Mammary epithelial cell (primary cell): ENCODE data around the gene MFN2.

ENCODE experiments used
- EZH2 ChIP-seq: IDR thresholded peaks from 2 replicates; pipeline ENCODE4 v1.6.1; 2012; ENCODE audit warnings: low read length, inconsistent platforms, borderline replicate concordance
- TF ChIP-seq, protein P1 (sequence below), 2 donors: IDR thresholded peaks in 1 of 2; conservative IDR thresholded peaks in 1 of 2; 2 replicates each; pipeline ENCODE4 v1.5.1; 2011 to 2012; ENCODE audit warnings: inconsistent platforms in 2 of 2, low read length in 2 of 2, mild to moderate bottlenecking in 2 of 2, control low read depth in 1 of 2, low read depth in 1 of 2; ENCODE audit not compliant: insufficient read depth in 1 of 2; ENCODE audit errors: extremely low read depth in 1 of 2

DNA sequence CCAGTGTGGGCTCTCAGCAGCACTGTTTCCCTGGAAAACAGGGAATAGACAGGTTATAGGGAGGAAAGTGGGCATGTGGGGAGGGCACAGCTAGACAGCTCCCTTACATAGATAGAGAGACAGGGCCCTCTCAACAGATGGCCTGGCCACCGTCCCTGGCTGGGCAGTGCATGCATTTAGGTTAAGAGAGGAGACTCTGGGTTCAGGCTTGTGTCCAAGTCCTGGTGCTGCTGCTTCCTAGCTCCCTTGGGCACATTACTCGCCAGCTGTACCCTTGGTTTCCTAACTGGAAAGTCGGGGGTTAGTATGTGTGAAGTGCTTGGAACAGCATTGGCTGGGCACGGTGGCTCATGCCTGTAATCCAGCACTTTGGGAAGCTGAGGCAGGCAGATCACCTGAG lies 36.6 kb upstream of the MFN2 start:
- TF ChIP-seq, protein P1, sequence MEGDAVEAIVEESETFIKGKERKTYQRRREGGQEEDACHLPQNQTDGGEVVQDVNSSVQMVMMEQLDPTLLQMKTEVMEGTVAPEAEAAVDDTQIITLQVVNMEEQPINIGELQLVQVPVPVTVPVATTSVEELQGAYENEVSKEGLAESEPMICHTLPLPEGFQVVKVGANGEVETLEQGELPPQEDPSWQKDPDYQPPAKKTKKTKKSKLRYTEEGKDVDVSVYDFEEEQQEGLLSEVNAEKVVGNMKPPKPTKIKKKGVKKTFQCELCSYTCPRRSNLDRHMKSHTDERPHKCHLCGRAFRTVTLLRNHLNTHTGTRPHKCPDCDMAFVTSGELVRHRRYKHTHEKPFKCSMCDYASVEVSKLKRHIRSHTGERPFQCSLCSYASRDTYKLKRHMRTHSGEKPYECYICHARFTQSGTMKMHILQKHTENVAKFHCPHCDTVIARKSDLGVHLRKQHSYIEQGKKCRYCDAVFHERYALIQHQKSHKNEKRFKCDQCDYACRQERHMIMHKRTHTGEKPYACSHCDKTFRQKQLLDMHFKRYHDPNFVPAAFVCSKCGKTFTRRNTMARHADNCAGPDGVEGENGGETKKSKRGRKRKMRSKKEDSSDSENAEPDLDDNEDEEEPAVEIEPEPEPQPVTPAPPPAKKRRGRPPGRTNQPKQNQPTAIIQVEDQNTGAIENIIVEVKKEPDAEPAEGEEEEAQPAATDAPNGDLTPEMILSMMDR (conservative IDR thresholded peaks at IDR 0.05 in 1 of 2, IDR thresholded peaks at IDR 0.05 in 1 of 2; ENCODE audit: extremely low read depth in 1 of 2, insufficient read depth in 1 of 2, low read depth in 1 of 2, low read length in 2 of 2), result no peak
- no peak for TF ChIP-seq EZH2
